Gastroesophageal sphincter (tissue), 3 donors: ENCODE data around the gene GPRC5D.

ENCODE experiments used
- POLR2A ChIP-seq, 2 donors: fragments of 450-650 bp; IDR thresholded peaks; one replicate each; pipeline ENCODE4 v1.6.1; 2017; ENCODE audit warnings: antibody characterized with exemption in 2 of 2, mild to moderate bottlenecking in 2 of 2, moderate library complexity in 1 of 2
- POLR2AphosphoS5 ChIP-seq: sonication (generic); formaldehyde crosslinking; IDR thresholded peaks from one replicate; pipeline ENCODE4 v1.6.1; 2017; ENCODE audit warnings: antibody characterized with exemption
- TF ChIP-seq, protein P1 (sequence below), 4 experiments: fragments of 200-600 bp in 2 of 4; fragments of 450-650 bp in 2 of 4; sonication (generic) in 1 of 4; IDR thresholded peaks; one replicate each; pipeline ENCODE4 v1.5.1; 2017 to 2019; ENCODE audit warnings: antibody characterized with exemption in 4 of 4, mild to moderate bottlenecking in 2 of 4, moderate library complexity in 2 of 4

- no peak for TF ChIP-seq POLR2A (IDR thresholded peaks at IDR 0.05)
- TF ChIP-seq, protein P1, sequence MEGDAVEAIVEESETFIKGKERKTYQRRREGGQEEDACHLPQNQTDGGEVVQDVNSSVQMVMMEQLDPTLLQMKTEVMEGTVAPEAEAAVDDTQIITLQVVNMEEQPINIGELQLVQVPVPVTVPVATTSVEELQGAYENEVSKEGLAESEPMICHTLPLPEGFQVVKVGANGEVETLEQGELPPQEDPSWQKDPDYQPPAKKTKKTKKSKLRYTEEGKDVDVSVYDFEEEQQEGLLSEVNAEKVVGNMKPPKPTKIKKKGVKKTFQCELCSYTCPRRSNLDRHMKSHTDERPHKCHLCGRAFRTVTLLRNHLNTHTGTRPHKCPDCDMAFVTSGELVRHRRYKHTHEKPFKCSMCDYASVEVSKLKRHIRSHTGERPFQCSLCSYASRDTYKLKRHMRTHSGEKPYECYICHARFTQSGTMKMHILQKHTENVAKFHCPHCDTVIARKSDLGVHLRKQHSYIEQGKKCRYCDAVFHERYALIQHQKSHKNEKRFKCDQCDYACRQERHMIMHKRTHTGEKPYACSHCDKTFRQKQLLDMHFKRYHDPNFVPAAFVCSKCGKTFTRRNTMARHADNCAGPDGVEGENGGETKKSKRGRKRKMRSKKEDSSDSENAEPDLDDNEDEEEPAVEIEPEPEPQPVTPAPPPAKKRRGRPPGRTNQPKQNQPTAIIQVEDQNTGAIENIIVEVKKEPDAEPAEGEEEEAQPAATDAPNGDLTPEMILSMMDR (IDR thresholded peaks at IDR 0.05) = no peak
- no peak for TF ChIP-seq POLR2AphosphoS5
Measured at GRCh38 chr12:12908252-12908651, 43.7 kb downstream of the GPRC5D start.
